ENCODE results near the gene TSPAN5.

DNA sequence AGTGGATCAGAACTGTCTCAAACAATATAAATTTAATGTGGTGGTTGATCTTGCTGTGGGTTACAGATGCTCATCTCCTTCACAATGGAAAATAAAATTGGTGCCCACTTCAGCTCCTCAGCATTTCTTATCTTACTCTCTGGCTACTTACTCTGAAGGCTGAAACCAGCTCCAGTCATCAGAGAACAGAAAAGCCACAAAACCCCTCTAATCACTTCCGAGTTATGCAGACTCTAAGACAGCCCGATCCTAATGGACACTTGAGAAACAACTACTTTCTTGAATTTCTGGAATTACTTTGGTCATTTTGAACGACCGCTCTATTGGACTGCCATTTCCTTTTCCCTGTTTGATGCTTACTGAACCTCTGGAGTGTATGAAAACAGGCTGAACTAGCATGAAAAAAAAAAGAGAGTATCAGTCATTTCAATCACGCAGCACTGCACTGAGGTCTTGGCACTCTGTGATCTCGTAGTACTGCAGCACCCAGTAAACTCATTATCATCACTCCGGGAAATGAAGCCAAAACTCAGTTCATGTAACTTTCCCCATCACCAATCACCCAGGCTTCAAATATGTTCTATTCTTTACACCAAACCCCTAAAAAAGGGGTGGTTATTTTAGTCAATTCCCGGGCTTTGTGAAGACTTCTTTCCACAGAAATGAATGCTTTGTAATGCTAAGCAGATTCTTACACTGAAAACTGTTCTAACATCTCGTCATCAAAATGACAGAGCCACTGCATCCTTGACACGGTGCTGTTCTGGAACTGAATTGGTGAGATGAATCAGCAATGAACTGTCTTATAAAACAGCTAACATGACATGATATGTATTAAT is 54.5 kb downstream of the TSPAN5 start:
- TF ChIP-seq, protein P1, sequence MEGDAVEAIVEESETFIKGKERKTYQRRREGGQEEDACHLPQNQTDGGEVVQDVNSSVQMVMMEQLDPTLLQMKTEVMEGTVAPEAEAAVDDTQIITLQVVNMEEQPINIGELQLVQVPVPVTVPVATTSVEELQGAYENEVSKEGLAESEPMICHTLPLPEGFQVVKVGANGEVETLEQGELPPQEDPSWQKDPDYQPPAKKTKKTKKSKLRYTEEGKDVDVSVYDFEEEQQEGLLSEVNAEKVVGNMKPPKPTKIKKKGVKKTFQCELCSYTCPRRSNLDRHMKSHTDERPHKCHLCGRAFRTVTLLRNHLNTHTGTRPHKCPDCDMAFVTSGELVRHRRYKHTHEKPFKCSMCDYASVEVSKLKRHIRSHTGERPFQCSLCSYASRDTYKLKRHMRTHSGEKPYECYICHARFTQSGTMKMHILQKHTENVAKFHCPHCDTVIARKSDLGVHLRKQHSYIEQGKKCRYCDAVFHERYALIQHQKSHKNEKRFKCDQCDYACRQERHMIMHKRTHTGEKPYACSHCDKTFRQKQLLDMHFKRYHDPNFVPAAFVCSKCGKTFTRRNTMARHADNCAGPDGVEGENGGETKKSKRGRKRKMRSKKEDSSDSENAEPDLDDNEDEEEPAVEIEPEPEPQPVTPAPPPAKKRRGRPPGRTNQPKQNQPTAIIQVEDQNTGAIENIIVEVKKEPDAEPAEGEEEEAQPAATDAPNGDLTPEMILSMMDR (IDR thresholded peaks at IDR 0.05) = no peak
- no peak for TF ChIP-seq POLR2A (IDR thresholded peaks at IDR 0.05)

Data from stomach (tissue), 4 donors.